HG03135 (cell line): ENCODE results near the gene SLC12A8.
"Not testable (repeated sequence)": the region's sequence is repeated elsewhere in the genome, so short reads cannot be mapped to it uniquely, and the experiment has no call there.

Experiments
- ATAC-seq: cut with Tn5 transposase; IDR thresholded peaks from one replicate; pipeline ENCODE4 v1.9.1; 2021; ENCODE audit warnings: mild to moderate bottlenecking, moderate library complexity; ENCODE audit not compliant: unreplicated experiment

Gene SLC12A8

DNA sequence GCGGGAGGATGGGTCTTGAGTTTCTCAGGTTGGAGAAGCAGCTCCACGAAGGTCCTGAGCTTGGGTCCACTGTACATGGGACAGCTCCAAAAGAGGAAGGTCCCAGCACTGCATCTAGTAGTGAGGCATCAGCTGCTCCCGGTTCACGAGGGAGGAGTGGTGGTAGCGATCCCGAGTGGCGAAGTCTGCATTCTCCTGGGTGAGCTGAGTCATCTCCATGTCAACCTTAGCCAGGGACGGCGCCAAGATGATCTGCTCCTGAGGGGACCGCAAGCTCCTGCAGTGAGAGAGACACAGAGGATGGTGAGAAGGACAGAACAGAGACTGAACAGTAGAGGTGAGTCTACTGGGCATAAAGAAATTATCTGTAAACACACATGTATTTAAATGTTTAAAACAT, 128.8 kb downstream of the SLC12A8 start:
- ATAC-seq = no peak

DNA sequence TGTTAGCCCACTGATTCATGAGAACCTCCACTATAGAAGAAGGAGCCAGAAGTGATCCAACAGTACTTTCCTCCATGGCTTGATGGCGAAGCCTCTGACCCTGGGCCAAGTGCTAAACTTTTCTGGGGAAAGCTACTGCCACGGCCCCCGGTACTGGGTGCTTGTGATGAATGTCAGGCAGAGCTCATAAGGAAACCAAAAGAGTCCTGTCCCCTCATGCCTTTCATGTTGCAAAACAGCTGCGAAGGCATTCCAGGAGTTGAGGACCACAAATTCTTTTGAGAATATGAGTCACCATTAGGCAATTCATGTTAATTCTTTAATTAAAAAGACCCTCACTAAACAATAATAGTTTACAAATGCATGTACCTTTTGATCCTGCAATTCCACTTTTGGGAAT, 130.2 kb downstream of the SLC12A8 start:
- not testable (repeated sequence) for ATAC-seq

GRCh38 chr3:125080077-125080476, 132.5 kb downstream of the SLC12A8 start:
- ATAC-seq = no peak

- ATAC-seq = no peak
These were observed 132.9 kb downstream of the SLC12A8 start for GRCh38 chr3:125079675-125080045.

DNA sequence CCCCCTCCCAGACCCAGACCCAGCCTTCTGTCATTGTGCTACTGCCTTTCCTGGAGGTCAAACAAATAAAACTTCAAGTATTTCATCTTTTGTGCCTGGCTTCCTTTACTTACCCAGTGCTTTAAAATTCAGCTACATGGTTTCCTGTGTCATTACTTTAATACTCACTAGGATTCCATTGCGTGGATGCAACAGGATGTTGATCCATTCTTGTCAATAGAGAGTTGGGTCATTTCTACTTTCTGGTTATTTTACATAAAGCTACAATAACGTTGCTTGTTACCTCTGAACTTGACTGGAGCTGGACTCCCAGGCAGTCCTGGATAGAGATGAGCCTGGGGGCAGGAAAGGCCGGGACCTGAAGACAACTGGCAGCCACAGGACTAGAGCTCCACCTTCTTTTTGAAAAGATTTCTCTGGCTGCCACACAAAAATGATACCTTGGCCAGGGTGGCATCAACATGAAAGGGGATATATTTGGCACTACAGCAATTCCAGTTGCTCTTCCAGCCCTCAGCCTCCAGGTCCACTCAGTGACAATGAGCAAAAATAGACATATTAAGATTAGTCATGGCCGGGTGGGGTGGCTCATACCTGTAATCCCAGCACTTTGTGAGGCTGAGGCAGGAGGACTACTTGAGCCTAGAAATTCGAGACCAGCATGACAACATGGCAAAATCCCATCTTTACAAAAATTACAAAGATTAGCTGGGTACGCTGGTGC, 133.4 kb downstream of the SLC12A8 start:
- no peak for ATAC-seq

GRCh38 chr3:125077864-125078263, 134.7 kb downstream of the SLC12A8 start:
- ATAC-seq = no peak

DNA sequence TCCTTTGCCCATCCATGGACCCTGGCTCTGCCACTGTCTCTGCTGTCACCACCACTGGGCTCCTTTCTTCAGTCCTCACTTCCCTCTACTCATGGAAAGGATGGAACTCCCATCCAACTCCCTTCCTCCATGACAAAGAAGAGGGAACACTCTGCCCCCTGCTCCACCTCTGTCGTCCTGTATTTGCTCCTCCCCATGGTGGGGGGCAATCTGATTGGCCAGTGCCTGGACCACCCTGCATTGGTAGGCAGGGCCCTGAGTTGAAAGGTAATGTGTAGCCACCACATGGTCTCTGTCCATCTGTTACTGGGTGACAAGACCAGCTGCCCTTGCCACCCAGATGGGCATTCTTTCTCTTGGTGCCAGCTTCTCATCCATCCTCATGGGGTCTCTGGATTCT, 136.1 kb downstream of the SLC12A8 start:
- no peak for ATAC-seq

- no peak for ATAC-seq
These were observed 136.8 kb downstream of the SLC12A8 start for GRCh38 chr3:125075738-125076137.

- no peak for ATAC-seq
These were observed 139.1 kb downstream of the SLC12A8 start for GRCh38 chr3:125073390-125073905.

- ATAC-seq = no peak
These were observed 139.7 kb downstream of the SLC12A8 start for GRCh38 chr3:125072749-125073389.

DNA sequence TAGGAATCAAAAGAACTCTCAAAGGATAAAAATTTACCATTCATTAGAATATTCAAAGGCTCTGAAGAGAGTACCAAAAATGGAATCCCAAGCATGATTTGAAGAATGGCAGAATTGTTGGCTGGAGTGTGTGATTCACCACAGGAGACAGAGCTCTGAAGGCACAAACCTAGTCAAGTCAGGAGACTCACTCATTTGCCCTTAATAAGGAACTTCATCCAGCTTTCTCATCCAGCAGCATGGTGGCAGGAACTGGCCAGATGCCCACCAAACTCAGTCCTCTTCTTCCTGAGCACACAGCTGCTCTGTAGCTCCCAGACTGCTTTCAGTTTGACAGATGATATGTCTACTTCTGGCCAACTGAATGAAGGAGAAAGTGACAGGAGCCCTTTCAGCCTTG, 140.2 kb downstream of the SLC12A8 start:
- no peak for ATAC-seq

DNA sequence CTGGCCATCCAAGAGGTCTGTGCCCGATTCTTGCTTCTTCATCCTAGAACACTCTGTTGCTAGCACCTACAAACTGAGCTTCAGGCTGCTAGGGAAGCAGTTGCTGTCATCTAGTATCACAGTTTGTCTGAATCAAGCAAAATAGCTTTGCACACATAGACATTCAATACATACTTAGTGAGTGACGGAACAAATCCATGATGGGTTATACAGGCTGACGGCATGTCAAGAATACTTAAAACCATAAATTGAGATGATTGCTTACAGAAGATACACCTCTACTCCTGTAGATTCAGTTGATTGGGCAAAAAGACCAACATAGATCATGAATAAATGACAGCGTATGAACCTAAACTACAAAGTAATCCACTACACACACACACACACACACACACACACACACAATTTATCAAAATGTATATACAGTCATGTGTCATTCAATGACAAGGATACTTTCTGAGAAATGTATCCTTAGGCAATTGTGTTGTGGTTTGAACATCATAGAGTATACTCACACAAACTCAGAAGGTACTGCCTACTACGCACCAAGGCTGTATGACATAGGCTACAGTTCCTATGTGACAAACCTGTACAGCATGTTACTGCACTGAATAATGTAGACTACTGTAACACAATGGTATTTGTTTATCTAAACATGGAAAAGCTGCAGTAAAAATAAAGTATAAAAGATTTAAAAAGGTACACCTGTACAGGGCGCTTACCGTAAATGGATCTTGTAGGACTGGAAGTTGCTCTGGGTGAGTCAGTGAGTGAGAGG, 142.4 kb downstream of the SLC12A8 start:
- ATAC-seq = no peak

- ATAC-seq = no peak
These were observed 143.1 kb downstream of the SLC12A8 start for GRCh38 chr3:125069452-125069851.

DNA sequence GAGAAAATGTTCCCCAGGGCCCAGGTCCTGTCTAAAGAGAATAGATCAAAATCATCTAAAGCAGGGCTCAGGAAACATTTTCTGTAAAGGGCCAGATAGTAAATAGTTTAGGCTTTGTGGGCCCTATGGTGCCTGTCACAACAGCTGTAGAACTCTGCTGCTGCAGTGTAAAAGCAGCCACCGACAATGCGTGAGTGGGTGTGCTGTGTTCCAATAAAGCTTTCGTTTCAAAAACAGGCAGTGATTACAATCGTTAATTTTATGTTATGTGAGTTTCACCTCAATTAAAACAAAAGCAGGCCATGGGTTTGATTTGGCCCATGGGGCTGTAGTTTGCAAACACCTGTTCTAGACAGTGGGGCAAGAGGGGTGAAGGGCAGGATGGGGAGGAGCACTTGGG, 144.3 kb downstream of the SLC12A8 start:
- ATAC-seq = no peak

- no peak for ATAC-seq
These were observed 145.3 kb downstream of the SLC12A8 start for GRCh38 chr3:125067225-125067624.

GRCh38 chr3:125062904-125063618, 149.5 kb downstream of the SLC12A8 start:
- no peak for ATAC-seq

DNA sequence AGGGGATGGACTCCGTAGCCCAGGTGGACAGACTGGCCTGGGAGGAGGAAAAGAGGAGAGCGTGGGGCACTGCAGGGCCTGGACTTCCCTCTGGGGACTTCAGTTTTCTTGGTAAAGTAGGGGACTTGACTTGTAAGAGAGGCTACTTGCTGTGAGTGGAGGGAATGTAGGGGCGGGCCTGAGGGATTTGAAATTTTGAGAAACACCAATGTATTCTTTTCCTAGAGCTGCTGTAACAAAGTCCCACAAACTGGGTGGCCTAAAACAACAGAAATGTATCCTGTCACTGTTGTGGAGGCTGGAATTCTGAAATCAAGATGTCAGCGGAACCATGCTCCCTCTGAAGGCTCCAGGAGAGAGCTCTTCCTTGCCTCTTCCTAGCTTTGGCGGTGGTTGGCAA, 150.9 kb downstream of the SLC12A8 start:
- ATAC-seq = no peak

GRCh38 chr3:125061170-125061569, 151.4 kb downstream of the SLC12A8 start:
- no peak for ATAC-seq

DNA sequence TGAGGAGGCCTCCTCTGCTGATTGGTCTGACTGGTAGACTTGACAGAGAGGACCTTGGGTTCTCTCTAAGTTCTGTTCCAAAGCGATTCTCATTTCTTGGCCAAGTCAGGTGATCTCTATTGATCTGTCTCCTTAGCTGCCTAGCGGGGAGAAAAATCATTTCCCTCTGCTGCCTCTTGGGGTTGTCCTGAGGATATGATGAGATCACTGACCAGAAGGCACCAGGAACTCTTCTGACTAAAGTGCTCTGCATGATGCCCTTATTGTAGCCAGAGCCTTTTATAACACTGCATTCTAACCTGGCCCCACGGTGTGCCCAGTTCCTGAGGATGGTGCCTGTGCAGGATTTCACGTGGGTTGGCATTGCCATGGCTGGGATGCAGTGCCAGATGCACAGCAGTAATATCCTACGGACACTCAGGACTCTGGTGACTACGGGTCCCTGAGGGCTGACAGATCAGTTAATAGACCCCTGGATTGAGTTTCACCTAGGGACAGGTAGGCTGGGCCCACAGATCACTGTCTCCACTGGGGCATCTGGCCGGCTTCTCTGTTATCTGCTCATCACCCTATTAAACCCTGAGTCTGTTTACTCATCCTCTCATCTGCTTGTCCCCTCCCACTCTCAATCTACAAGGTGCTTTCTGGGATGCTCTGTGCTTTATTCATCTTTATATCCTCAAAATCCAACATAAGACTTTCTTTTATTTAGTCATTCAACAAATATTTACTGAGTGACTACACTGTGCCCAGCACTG, 152.9 kb downstream of the SLC12A8 start:
- ATAC-seq = no peak

GRCh38 chr3:125058959-125059358, 153.6 kb downstream of the SLC12A8 start:
- no peak for ATAC-seq
